IPS DF 19.7 (cell line): Measurements from ENCODE around the gene GTSE1.
A peak's percentile ranks its signal among the peaks of the same experiment; 100 is the strongest.
"Not testable (repeated sequence)": the region's sequence is repeated elsewhere in the genome, so short reads cannot be mapped to it uniquely, and the experiment has no call there.

Experiments used
- DNase-seq: peaks from one replicate; pipeline ENCODE4 v3.0.0-alpha.2; 2013; ENCODE audit warnings: low read depth, low spot score

The GTSE1 gene, protein sequence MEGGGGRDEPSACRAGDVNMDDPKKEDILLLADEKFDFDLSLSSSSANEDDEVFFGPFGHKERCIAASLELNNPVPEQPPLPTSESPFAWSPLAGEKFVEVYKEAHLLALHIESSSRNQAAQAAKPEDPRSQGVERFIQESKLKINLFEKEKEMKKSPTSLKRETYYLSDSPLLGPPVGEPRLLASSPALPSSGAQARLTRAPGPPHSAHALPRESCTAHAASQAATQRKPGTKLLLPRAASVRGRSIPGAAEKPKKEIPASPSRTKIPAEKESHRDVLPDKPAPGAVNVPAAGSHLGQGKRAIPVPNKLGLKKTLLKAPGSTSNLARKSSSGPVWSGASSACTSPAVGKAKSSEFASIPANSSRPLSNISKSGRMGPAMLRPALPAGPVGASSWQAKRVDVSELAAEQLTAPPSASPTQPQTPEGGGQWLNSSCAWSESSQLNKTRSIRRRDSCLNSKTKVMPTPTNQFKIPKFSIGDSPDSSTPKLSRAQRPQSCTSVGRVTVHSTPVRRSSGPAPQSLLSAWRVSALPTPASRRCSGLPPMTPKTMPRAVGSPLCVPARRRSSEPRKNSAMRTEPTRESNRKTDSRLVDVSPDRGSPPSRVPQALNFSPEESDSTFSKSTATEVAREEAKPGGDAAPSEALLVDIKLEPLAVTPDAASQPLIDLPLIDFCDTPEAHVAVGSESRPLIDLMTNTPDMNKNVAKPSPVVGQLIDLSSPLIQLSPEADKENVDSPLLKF

DNA sequence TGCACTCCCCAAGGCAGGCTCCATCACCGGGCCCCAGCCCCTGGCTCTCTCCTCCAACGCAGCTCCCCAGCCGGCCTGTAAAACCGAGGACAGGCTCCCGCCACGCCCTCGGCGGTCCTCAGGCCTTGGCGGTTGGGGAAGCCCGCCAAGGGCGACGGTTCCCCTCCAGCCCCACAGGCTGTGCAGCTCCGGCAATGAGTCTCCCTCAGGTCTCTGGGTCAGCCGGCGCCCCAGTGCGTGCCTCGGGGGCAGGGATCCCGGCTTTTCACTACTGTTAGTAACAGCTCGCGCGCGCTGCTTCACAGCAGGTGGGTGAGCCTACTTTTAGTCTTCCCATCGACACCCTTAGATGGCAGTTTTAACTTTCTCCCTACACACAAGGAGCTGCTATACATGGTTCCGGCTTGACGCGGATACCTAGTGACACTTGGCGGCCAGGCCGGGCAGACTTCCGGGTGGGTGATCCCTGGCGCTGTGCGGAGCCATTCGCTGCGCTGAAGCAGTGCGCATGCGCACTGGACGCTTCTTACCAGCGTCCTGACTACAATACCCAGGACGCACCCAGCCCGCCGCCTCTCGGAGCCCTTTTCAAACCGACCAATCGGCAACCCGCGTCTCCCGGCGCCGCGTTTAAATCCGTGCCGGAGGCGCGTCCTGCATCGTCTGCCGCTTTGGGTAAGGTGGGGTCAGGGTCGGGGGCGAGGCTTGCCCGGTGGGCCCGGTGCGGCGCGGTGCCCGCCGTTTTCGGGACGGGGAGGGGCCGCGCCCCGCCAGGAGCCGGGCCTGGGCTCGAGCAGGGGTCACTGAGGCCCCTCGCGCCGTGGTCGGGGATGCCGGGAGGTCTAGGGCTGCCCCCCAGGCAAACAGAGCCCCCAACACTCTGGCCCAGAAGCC, at the start of gene GTSE1:
GTSE1 (plus strand) TSS at position 614 of the 894 bp plus-strand sequence. CDS start 531 bp downstream, outside the sequence.
- peak; percentile 94 for DNase-seq

DNA sequence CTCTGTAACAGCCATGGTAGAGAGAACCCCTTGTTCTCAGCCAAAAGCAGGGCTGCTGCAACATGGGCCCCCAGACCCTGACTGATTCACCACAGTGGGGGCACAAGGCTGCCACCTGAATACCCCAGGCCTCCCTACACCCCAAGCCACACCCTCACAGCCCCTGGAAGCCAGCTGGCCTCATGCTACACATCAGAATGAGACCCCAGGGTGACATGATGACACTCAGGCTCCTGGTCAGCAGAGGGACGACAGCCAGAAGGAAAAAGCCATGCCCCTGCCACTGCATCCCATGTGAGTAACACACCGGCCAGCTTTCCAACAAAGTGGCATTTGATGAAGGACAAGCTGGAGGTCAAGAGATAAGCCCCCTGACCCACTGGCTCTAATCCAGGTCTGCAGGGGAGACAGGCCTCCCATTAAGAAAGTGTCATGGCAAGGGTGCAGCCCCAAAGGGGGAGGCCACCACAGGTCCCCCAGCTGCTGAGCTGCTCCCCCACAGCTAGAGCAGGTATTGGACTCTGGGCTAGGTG, 49.2 kb upstream of the GTSE1 start:
- no peak for DNase-seq

DNA sequence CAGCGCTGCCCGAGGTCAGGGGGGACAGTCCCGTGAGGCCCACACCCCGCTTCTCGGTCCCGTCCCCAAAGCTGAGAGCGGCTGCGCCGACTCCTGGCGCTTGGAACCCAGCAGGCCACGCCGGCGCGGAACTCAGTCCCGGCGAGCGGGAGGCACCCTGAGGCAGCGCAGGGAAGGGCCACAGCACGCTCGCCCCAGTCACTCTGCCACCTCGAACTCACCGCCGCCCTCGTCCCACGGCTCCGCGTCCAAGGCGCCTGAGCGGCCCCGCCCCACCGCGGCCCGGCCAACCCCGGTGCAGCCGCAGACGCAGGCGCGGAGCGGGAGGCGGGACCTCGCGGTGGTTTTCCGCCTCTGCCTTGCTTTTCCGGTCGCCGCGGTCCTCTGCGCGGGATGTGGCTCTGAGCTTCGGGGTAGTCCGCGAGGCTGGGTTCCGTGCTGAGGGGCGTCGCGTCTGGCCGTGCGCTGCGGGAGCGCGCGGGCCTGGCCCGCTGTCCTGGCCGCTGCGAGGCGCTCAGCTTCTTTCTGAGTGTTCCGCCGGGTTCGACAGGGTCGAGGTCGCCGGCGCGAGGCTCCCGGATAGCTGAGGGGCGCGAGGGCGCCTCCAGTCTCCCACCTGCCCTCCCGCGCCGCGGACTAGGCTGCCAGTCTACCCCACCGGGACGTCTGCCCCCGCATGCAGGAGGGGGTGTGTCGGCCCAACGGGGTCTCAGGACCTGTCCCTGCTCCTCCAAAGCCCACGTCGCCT, 46.5 kb upstream of the GTSE1 start, which contains the start of gene CDPF1:
CDPF1 (minus strand) TSS at position 259 of the 748 bp plus-strand sequence. CDS start 2,009 bp downstream, outside the sequence.
- peak; percentile 47 for DNase-seq

DNA sequence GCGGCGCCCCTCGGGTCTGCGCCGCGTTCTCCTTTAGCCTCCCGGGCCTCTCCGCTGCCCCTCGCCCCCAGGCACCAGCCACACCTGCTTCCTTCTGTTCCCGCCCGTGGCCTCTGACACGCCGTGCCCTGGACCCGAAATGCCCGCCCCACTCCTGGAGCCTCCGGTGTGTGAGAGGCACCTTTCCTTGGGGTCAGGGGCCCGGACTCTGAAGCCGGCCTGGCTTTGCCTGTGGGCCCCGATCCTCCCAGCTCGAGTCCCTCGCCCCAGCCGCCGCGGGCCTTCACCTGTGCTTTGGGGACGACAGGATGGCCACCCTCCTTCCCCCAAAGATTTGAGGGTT, 45.9 kb upstream of the GTSE1 start:
- DNase-seq = no peak

DNA sequence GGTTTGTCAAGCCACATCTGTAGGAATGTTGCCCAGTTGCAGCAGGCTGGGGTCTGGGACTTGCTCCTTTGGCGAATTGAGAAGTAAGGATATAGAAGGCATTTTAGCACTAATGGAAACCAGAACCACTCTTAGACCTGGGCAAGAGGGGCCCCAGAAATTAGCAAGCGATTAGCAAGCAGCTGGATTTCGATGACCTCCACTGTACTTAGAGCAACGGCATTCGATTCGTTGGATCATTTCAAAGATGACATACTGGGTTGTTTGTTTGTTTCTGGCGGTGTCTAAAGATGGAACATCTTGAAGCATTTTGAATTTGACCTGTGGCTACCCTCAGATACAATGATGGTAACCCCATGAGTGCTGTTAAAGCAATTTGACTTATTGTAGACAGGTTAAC, 45.4 kb upstream of the GTSE1 start:
- DNase-seq = no peak

DNA sequence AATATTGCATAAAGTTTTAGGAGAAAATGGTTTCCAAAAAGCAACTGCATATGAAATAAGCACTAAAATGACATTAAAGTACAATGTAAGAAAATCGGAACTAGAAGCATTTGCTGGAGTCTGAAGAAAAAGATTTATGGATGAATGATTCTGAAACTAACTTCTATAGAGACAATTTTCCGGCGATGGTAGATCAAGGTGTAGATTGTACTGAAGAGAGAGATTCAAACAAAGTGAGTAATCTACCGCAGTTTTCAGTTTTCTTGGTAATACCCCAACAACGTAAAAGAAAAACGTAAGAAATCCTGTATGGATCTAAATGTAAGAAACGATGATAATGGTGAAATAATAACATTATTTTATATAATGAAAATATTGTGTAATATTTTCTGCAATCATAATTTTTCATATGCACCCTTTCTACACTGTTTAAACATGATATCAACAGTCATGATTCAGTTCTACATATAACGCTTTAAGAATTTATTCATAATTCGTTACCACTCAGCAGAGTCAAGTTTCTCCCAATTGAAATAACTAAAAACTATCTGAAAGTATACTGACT, 44.8 kb upstream of the GTSE1 start:
- DNase-seq = no peak

DNA sequence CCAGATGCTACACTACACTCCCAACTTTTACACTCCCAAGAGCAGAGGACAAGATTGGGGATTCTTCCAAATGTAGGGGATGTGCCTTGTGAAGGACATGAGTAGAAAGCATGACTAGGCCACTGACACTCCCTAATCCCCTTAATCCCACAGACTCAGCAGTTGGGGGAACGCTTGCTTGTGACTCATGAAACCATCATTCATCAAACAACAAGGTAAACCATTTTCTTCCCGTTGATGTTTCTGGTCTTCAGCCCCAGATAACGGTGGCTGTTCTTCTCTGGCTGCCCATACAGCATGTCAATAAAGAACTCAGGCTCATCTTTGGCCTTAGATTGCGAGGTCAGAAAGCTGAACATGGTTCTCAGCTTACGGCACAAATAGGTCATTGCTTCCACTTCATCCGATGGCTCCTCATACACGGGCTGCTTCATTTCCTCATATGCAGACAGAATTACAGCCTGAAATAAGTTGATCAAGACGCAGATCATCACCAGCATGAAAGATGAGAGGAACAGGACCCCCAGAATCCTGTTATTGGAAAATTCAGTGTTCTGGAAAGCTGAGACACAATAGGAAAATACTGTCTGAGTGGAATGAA, 40.2 kb upstream of the GTSE1 start:
- no peak for DNase-seq

DNA sequence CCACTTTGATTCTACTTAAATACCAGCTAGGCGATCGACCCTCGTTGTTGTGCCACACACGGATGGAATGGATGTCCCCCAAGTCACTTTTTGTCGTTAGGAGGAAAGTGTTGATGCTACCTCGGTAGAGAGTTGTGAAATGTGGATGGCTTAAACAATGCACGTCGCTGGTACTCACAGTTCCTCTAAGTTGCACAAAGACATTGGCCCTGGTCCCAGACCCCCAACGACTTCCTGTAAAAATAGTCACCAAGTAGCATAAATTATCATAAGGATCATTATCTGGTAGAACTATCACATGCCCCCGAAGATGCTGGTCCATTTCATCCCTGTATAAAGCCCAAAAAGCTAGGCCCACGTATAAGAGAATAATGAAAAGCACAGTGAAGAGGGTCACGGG, 37.3 kb upstream of the GTSE1 start:
- no peak for DNase-seq

DNA sequence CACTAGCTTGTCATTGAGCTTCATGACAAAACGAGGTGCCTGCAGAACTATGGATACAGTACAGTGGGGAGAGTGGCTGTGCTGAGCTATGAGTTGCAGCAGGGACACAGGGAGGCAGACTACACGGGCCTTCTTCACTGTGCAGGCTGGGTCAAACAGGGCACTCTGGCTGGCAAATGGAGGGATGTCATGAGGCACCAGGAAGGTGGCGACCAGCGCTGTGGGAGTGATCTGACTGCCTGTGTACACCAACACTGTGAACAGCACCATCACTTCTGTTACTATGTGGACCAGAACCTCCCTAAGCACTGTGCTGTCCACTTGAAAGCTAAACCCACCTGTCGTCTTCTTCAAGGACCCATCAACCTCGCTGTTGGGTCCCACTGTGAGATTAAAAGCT, 36.6 kb upstream of the GTSE1 start:
- DNase-seq = no peak

DNA sequence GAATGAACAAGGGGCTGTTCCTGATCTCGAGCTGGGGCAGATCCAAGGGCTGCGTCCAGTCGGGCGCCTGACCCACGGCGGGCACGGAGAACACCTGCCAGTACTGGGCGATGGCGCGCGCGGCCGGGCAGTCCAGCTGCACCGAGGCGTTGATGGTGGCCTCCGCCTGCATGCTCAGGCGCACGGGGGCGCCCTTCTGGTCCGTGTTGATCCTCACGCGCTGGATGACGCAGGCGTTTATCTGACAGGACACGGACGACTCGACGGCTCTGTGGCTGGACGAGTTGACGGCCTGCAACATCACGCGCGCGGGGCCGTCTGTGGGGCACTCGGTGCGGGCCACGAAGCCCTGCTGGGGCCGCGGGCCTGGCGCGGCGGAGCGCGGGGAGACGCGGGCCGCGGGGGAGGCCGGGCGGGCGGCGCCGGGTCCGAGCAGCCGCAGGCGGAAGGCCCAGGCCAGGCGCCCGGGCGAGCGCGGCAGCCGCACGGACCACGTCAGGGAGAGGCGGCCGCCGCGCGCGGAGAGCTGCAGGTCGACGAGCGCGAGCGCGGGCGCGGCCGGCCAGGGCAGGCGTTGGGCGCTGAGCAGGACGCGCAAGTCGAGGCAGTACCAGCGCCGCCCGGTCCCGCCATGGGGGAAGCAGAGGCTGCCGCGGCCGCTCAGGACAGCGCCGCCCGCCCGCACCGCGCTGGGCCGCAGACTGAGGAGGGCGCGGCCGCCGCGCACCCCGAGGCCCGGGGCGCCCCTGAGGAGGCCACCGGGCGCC, 34.0 kb upstream of the GTSE1 start:
- peak; percentile 63 for DNase-seq

DNA sequence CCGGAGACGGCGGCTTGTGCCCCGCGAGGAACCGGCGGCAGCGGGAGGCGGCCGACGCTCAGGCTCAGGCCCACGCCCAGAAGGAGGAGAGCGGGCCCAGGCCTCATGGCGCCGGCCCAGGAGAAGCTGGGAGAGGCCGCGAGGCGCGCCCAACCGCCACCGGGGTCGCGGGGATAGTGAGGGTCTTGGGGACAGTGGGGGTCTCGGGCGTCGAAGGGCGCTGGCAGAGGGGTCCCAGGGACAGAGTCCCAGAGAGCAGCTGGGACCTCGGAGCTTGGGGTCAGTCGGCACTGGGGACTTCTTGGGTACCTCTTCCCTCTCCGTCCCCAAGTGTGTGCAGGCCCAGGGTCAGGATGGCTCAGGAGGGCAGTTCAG, 33.5 kb upstream of the GTSE1 start, which contains the start of gene PKDREJ:
PKDREJ (minus strand) TSS at position 128 of the 375 bp plus-strand sequence; CDS start at position 107, 21 bp downstream.
- DNase-seq = no peak

DNA sequence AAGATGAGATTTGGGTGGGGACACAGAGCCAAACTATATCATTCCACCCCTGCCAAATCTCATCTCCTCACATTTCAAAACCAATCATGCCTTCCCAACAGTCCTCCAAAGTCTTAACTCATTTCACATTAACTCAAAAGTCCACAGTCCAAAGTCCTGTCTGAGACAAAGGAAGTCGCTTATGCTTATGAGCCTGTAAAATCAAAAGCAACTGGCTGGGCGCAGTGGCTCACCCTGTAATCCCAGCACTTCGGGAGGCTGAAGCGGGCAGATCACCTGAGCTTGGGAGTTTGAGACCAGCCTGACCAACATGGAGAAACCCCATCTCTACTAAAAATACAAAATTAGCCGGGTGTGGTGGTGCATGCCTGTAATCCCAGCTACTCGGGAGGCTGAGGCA, 32.1 kb upstream of the GTSE1 start:
- DNase-seq = not testable (repeated sequence)

DNA sequence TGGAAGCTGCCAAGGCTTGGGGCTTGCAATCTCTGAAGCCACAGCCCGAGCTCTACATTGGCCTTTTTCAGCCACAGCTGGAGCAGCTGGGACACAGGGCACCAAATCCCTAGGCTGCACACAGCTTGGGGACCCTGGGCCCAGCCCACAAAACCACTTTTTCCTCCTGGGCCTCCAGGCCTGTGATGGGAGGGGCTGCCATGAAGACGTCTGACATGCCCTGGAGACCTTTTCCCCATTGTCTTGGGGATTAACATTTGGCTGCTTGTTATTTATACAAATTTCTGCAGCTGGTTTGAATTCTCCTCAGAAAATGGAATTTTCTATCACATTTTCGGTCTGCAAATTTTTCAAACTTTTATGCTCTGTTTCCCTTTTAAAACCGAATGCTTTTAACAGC, 31.0 kb upstream of the GTSE1 start:
- DNase-seq = not testable (repeated sequence)

DNA sequence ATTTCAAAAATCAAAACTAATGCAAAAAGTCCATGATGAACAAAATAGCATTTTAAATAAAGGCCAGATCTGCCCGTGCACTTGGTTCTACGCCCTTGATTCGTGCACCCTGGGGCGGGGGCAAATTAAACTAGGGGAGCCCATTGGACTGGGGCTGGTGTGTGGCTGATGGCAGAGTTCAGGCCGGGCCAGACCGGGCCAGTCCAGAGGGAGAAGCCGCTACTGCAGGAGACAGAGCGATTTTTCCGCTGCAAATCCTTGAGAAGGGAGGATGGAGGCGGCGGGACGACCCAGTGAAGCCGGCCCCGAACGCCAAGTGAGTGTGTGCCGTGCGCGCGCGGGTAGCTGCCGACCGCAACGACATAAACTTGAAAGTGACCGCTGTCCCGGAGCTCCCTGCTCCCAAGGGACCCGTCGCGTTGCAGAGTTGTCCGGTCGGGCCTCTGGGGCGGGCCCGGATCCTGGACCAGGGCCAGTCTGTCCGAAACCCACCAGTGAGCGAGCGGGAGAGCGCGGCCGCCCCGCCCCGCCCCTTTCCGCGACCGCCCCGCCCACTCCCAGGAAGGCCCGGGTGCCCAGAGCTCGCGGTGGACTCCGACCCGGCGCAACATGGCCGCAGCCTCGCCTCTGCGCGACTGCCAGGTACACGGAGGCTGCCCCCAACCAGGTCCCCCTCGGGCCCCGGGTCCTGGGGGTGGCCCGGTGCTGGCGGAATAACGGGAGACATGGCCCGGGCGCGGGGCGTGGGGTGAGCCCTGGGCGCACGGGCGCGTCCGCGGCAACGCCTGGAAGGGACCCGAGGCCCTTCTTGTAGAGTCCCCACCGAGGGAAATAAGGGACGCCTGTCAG, 29.0 kb upstream of the GTSE1 start, which contains the start of gene TTC38:
TTC38 (plus strand) TSS at position 578 of the 849 bp plus-strand sequence; CDS start at position 610, 32 bp downstream.
- DNase-seq = no peak

DNA sequence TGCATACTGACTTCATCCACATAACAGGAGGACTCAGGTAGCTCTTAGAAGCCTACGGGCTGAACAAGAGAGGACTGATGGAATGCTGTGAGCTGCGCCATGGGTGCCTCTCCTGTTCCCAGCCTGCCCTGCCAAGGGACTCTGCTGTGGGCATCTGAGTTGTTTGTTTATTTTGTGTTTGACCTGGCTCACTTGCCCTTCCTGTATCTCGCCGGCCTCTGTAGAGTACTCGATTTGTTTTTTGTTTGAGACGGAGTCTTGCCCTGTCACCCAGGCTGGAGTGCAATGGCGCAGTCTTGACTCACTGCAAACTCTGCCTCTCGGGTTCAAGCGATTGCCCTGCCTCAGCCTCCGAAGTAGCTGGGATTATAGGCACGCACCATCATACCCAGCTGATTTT, 27.1 kb upstream of the GTSE1 start:
- DNase-seq = no peak

DNA sequence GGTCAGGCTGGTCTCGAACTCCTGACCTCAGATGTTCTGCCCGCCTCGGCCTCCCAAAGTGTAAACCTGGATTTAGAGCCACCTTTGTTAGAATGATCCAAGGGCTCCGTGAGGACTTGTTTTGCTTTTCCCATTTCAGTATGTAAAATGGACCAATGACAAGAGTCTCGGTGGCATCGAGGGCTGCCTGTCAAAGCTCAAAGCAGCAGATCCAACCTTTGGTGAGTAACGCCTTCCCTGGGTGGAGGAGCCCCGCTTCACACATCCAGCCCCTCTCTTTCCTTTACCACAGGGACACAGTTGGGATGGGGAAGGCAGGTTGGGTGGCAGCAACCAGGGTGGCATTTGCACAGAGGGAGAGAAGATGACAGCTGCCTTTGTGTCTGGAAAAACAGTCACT, 24.5 kb upstream of the GTSE1 start:
- DNase-seq = no peak

DNA sequence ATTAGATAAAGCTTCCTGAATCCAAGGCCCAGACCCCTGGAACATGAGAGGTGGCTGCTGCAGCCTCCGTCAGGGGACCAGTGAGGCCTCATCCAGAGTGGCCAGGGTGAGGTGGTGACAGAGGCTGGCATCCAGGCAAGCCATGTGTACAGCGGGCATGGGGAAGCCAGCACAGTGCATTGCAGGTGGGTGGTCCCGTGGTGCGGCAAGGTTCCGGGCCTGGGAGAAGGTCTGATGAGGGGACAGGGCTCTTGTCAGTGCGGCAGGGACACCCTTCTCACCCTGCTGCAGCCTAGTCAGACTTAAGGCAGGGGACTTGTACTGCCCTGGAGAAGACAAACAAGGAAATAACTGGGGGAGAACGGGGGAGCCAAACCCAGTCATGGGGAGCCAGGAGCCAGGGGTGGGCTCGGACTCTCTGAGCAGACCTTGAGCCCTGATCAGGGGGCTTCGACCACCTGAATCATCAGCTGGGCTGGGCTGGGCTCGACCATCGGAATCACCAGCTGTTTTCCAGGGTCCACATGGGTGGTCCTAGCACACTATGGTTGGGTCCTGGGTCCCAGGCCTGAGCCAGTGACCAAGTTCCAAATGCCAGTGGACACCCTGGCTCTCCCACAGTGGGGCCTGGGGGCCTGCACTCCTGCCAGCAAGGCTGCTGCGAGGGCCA, 23.8 kb upstream of the GTSE1 start:
- DNase-seq = no peak
